Common myeloid progenitor, CD34-positive (primary cell): ENCODE results near the gene LHX6.

Experiments
- CTCF ChIA-PET: fragments of 350-600 bp; sonication (Branson Sonifier 250); formaldehyde crosslinking; loops from one replicate; lab custom pipeline; 2021; ENCODE audit warnings: antibody characterized with exemption; lab: Charles Lee
- POLR2A ChIA-PET: fragments of 350-600 bp; sonication (Branson Sonifier 250); formaldehyde crosslinking; loops from one replicate; lab custom pipeline; 2021; ENCODE audit warnings: antibody characterized with exemption; lab: Charles Lee
- DNase-seq, 3 donors: peaks; one replicate each; pipeline versions ENCODE4 v3.0.0 to v3.0.0-alpha.2; 2013
- H3K27ac ChIP-seq, 2 experiments: 1 replicate in 1 of 2; 2 replicates in 1 of 2; pipeline ENCODE4 v1.7.0; 2013; ENCODE audit warnings: inconsistent platforms in 2 of 2, low read length in 2 of 2, mild to moderate bottlenecking in 2 of 2, low read depth in 1 of 2, moderate library complexity in 1 of 2; ENCODE audit not compliant: severe bottlenecking in 2 of 2, insufficient read depth in 1 of 2, poor library complexity in 1 of 2
- H3K27me3 ChIP-seq, 5 experiments: replicated peaks in 2 of 5; 1 replicate in 3 of 5; 2 replicates in 2 of 5; pipeline versions ENCODE4 v1.6.1 to v1.7.0; 2013; ENCODE audit warnings: low read length in 4 of 5, mild to moderate bottlenecking in 2 of 5, moderate library complexity in 2 of 5, inconsistent platforms in 1 of 5; ENCODE audit not compliant: insufficient read depth in 5 of 5, control insufficient read depth in 4 of 5
- H3K36me3 ChIP-seq, 4 experiments: 1 replicate in 2 of 4; 2 replicates in 2 of 4; pipeline versions ENCODE4 v1.6.1 to v1.7.0; 2013; ENCODE audit warnings: low read length in 3 of 4, control low read depth in 1 of 4, mild to moderate bottlenecking in 1 of 4; ENCODE audit not compliant: control insufficient read depth in 4 of 4, insufficient read depth in 4 of 4
- H3K4me1 ChIP-seq, 4 experiments: 1 replicate in 3 of 4; 2 replicates in 1 of 4; pipeline versions ENCODE4 v1.6.1 to v1.7.1; 2013; ENCODE audit warnings: low read length in 3 of 4, mild to moderate bottlenecking in 3 of 4, control low read depth in 1 of 4, inconsistent platforms in 1 of 4, moderate library complexity in 1 of 4; ENCODE audit not compliant: control insufficient read depth in 4 of 4, insufficient read depth in 4 of 4; ENCODE audit errors: control extremely low read depth in 1 of 4
- H3K4me3 ChIP-seq, 7 experiments: 1 replicate in 4 of 7; 2 replicates in 3 of 7; pipeline versions ENCODE4 v1.5.1 to v1.7.0; 2013; ENCODE audit warnings: mild to moderate bottlenecking in 7 of 7, low read length in 6 of 7, moderate library complexity in 6 of 7, inconsistent platforms in 2 of 7, low read depth in 2 of 7, control low read depth in 1 of 7; ENCODE audit not compliant: insufficient read depth in 4 of 7, control insufficient read depth in 1 of 7; ENCODE audit errors: extremely low read depth in 1 of 7
- H3K9me3 ChIP-seq, 5 experiments: 1 replicate in 4 of 5; 2 replicates in 1 of 5; pipeline versions ENCODE4 v1.6.1 to v1.7.1; 2013; ENCODE audit warnings: low read length in 4 of 5, mild to moderate bottlenecking in 2 of 5, inconsistent platforms in 1 of 5, low read depth in 1 of 5, moderate library complexity in 1 of 5; ENCODE audit not compliant: control insufficient read depth in 4 of 5, insufficient read depth in 2 of 5; ENCODE audit errors: control extremely low read depth in 1 of 5
- WGBS: methylation state at CpG from one replicate; pipeline ENCODE4 v1.1.5; 2013; ENCODE audit not compliant: insufficient coverage; 5-methylcytosine and 5-hydroxymethylcytosine counted together

LHX6 gene

DNA sequence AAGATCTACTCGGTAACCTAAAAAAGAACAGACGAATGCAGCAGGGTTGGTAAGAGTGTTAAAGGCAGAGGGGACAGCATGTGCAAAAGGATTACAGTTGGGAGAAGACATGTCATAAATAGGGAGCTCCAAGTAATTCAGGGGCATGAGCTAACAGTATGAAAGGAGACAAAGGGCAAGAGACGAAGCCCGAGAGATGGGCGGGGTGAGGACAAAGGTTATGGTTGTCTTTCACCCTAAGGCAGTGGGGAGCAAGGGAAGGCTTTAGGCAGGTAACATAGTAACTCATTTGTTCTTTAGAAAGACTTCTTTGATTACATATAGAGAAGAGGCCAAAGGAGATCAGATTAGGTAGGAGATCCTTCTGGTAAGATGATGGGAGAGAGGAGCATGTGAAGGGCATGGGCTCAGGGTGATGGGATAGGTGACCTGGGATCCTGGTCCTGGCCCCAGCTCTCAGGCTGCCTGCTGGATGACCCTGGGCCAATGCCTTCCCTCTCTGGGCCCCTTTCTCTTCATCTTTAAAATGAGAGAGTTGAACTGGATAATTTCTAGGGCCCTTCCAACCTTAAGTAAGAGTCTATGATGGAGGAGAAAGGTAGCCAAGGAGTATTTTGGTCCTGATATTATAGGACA, 49.6 kb downstream of the LHX6 start:
- Histone ChIP-seq H3K27ac (no peak overlapping the region), H3K36me3 (no peaks in the 10 kb centered on the region), H3K27me3 (no peaks in the 10 kb centered on the region), H3K4me1 (peaks cover 0 to 5% (median 0%) of the 10 kb centered on the region in 4 experiments), H3K4me3 (no peak overlapping the region), H3K9me3 (no peaks in the 10 kb centered on the region)
- POLR2A ChIA-PET: no interaction called here
- WGBS: 100% methylated on average over 3 of the region's 5 CpGs
- CTCF ChIA-PET: interaction anchor here (0.8 to 1.2 kb wide), 3 partner anchors 33 to 35 kb away, joined by 3 to 4 read pairs (median 3); no protein-coding TSS in a partner anchor
- no peak for DNase-seq

GRCh38 chr9:122176916-122177315, 51.8 kb downstream of the LHX6 start:
- H3K27me3 ChIP-seq: no peaks in the 10 kb centered on the region
- ChIA-PET CTCF (interaction anchor here (1.3 kb wide), 1 partner anchor 16 kb away, joined by 4 read pairs; no protein-coding TSS in a partner anchor), POLR2A (no interaction called here)
- H3K9me3 ChIP-seq: no peaks in the 10 kb centered on the region
- no peak overlapping the region for H3K4me3 ChIP-seq
- H3K4me1 ChIP-seq: peaks cover 0 to 5% (median 2%) of the 10 kb centered on the region in 4 experiments
- no peaks in the 10 kb centered on the region for H3K36me3 ChIP-seq
- WGBS: 100% methylated on average over 2 of the region's 2 CpGs
- DNase-seq: no peak
- no peak overlapping the region for H3K27ac ChIP-seq

- POLR2A ChIA-PET: no interaction called here
- H3K4me1 ChIP-seq: peaks cover 0 to 5% (median 0%) of the 10 kb centered on the region in 4 experiments
- no peak for DNase-seq
- H3K4me3 ChIP-seq: no peak overlapping the region
- no peaks in the 10 kb centered on the region for H3K36me3 ChIP-seq
- H3K27me3 ChIP-seq: no peaks in the 10 kb centered on the region
- no peaks in the 10 kb centered on the region for H3K9me3 ChIP-seq
- no peak overlapping the region for H3K27ac ChIP-seq
- WGBS: 89% methylated on average over 2 of the region's 3 CpGs
- CTCF ChIA-PET: interaction anchor here (0.9 kb wide), 1 partner anchor 16 kb away, joined by 3 read pairs; no protein-coding TSS in a partner anchor
These were observed 55.1 kb downstream of the LHX6 start for GRCh38 chr9:122173670-122174069.

DNA sequence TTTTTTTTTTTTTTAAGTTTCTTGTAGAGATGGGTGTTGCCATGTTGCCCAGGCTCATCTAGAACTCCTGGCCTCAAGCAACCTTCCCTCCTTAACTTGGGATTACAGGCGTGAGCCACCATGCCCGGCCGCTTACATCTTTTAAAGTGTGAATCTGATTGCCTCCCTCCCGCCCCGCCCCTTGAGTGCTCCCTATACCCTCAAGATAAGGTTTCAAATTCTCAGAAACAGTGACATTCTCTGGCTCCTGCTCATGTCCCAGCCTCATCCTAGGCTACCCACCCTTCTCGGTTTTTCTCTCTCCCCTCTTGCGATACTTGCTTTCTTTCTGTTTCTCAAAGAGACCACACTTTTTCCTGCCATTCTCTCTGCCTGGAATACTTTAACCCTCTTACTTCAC, 56.6 kb downstream of the LHX6 start:
- POLR2A ChIA-PET: no interaction called here
- H3K36me3 ChIP-seq: no peaks in the 10 kb centered on the region
- H3K4me1 ChIP-seq: peaks cover 0 to 5% (median 0%) of the 10 kb centered on the region in 4 experiments
- CTCF ChIA-PET: interaction anchor here (1.5 kb wide), 2 partner anchors 14 to 74 kb away, joined by 3 read pairs; no protein-coding TSS in a partner anchor
- H3K27me3 ChIP-seq: no peaks in the 10 kb centered on the region
- H3K9me3 ChIP-seq: no peaks in the 10 kb centered on the region
- DNase-seq: no peak
- no peak overlapping the region for H3K27ac ChIP-seq
- 96% methylated on average over 7 of the region's 7 CpGs for WGBS
- H3K4me3 ChIP-seq: no peak overlapping the region

DNA sequence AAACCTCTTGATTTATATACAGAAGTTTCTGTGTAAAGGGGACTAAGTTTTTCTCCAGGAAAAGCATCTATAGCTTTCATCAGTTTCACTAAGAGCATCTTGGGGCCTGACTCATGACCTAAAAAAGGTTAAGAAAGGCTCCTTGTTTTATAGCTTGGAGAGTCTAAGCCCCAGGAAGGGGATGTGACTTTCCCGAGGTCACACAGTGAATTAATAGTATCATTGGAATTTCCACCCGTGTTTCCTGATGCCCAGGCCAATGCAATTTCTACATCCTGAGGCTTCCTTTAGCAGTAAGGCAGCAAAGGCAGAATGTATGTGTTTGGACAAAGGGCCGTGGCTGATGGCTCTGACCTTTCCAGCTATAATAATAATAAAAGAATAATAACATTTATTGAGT, 60.4 kb downstream of the LHX6 start:
- H3K27ac ChIP-seq: no peak overlapping the region
- peaks cover 0 to 5% (median 0%) of the 10 kb centered on the region in 4 experiments for H3K4me1 ChIP-seq
- no peak for DNase-seq
- 52% methylated on average over 2 of the region's 3 CpGs for WGBS
- H3K9me3 ChIP-seq: no peaks in the 10 kb centered on the region
- H3K27me3 ChIP-seq: no peaks in the 10 kb centered on the region
- POLR2A ChIA-PET: no interaction called here
- CTCF ChIA-PET: interaction anchor here (0.9 to 2.0 kb wide), 3 partner anchors 10 to 159 kb away, joined by 3 to 6 read pairs (median 4); no protein-coding TSS in a partner anchor
- no peaks in the 10 kb centered on the region for H3K36me3 ChIP-seq
- no peak overlapping the region for H3K4me3 ChIP-seq

DNA sequence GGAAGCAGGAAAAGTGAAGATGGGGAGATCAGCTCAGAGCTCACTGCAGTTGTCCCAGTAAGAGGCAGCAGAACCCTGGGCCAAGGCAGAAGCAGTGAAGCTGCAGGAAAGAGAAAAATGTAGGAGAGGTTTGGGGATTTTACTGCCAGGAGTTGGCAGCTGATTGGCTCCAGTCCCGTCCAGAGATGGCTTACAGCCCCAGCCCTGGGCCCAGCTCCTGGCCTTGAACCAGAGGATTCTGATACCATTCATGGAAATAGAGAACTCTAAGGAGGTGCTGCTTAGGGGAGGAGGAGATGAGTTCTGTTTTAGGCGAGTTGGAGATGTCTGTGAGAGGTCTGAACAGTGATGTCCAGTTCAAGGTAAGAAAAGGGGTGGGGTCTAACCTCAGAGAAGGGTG, 64.5 kb downstream of the LHX6 start:
- WGBS: 80% methylated on average over 2 of the region's 2 CpGs
- Histone ChIP-seq H3K27ac (no peak overlapping the region), H3K4me3 (no peak overlapping the region), H3K9me3 (peaks cover 0 to 7% (median 0%) of the 10 kb centered on the region in 5 experiments), H3K27me3 (no peaks in the 10 kb centered on the region), H3K4me1 (peaks cover 0 to 5% (median 1%) of the 10 kb centered on the region in 4 experiments), H3K36me3 (no peaks in the 10 kb centered on the region)
- ChIA-PET CTCF (interaction anchor here (0.7 to 1.6 kb wide), 3 partner anchors 15 to 36 kb away, joined by 3 to 4 read pairs (median 3); no protein-coding TSS in a partner anchor), POLR2A (no interaction called here)
- DNase-seq: no peak

DNA sequence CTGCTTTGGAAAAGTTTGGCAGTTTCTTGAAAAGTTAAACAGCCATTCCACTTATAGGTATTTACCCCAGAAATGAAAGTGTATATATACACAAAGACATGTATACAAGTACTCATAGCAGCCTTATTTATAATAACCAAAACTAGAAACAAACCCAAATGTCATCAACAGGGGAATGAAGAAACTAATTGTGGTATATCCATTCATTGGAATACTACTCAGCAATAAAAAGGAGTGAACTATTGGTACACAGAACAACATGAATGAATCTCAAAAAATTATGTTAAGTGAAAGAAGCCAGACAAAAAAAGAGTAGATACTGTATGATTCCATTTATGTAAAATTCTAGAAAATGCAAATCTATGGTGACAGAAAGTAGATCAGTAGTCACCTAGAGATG, 66.3 kb downstream of the LHX6 start:
- H3K4me3 ChIP-seq: no peak overlapping the region
- H3K36me3 ChIP-seq: no peaks in the 10 kb centered on the region
- ChIA-PET CTCF (no interaction called here), POLR2A (no interaction called here)
- no peaks in the 10 kb centered on the region for H3K27me3 ChIP-seq
- H3K27ac ChIP-seq: no peak overlapping the region
- DNase-seq: no peak
- H3K4me1 ChIP-seq: peaks cover 5 to 18% (median 11%) of the 10 kb centered on the region in 4 experiments
- peaks cover 0 to 7% (median 0%) of the 10 kb centered on the region in 5 experiments for H3K9me3 ChIP-seq
